Stimulated activated CD4-positive, alpha-beta T cell treated with anti-CD3 and anti-CD28 coated beads, Interleukin-4, amount 100 ng/mL, for 1 hour (primary cell): ENCODE data around the gene ATP1A2.
"Not testable (repeated sequence)": the region's sequence is repeated elsewhere in the genome, so short reads cannot be mapped to it uniquely, and the experiment has no call there.

ENCODE experiments used
- DNase-seq: peaks from one replicate; pipeline ENCODE4 v3.0.0-alpha.2; 2020

The ATP1A2 gene

GRCh38 chr1:160101717-160102522 lies 13.6 kb upstream of the ATP1A2 start:
- DNase-seq, result no peak

GRCh38 chr1:160103658-160104408 lies 11.7 kb upstream of the ATP1A2 start:
- DNase-seq, result no peak

DNA sequence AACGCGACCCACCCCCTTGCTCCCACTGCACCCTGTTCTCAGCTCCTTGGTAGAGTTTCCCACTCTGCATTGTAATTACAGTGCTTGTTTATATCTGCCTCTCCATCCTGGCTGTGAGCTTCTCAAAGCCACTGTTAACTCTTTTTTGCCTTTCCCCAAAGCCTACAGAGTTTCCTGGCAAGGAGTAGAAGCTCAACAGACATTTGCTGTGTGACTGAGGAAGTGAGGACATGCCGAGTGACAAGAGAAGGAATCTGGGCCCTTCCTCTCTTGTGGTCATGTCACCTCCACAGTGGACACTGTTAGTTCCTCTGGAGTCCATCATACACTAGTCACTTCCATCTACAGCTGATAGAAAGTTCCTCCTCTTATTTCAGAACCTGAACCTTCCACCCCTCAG lies 11.1 kb upstream of the ATP1A2 start:
- DNase-seq, result no peak

DNA sequence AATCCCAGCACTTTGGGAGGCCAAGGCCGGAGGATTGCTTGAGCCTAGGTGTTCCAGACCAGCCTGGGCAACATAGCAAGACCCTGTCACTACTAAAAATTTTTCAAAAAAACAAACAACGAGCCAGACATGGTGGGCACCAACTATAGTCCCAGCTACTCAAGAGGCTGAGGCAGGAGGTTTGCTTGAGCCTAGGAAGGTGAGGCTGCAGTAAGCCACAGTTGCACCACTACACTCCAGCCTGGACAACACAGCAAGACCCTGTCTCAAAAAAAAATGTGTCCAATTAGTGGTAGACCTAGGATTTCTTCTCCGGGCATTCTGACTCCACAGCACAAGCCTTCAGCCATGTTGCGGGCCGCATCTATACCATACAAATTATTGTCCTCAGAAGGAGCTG lies 10.4 kb upstream of the ATP1A2 start:
- no peak for DNase-seq

DNA sequence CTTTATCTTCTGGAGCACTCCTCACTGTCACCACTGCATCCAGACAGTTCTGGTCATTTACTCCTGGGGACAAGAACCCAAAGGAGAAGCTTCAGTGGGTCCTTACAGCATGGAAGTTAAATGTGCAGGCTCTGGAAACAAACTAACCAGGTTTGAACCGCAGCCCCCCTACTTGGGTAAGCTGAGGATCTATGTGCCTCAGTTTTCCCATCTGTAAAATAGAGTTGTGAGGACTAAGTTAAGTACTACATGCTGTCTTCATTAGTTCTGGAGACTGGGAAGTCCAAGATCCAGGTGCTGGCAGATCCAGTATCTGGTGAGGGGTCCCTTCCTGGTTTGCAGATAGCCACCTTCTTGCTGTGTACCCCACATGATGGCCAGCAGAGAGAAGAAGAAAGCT lies 8.0 kb upstream of the ATP1A2 start:
- no peak for DNase-seq

- peak; percentile 36 for DNase-seq
Measured at GRCh38 chr1:160108888-160109662, 6.5 kb upstream of the ATP1A2 start.

DNA sequence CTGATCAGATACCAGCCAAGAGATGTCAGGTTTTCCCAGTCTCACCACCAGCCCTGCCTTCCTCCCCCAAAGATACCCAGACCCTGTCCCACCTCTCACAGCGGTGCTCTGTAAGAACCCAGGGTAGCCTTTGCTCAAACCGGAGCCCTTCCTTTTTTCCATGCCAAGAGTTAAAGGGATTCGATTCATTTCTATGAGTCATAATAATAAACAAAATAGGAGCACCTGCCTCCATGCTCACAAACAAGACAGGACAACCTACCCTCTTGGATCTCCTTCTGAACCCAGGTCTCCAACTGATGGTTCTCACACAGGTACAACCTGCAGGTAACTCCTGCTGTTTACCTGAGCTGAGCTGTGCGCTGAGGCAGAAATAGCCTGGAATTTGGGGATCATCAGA lies 5.9 kb upstream of the ATP1A2 start:
- no peak for DNase-seq

DNA sequence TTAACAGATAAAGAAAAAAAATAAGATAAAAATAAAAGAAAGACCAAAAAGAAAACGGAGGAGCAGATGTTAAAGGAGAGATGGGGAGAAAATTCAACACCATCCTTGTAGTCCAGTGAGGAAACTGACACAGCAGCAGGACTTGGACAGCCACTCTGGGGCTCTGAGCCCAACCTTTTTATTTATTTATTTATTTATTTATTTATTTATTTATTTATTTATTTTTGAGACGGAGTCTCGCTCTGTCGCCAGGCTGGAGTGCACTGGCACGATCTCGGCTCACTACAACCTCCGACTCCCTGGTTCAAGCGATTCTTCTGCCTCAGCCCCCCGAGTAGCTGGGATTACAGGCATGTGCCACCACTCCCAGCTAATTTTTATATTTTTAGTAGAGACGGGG lies 4.1 kb upstream of the ATP1A2 start:
- DNase-seq, result not testable (repeated sequence)

DNA sequence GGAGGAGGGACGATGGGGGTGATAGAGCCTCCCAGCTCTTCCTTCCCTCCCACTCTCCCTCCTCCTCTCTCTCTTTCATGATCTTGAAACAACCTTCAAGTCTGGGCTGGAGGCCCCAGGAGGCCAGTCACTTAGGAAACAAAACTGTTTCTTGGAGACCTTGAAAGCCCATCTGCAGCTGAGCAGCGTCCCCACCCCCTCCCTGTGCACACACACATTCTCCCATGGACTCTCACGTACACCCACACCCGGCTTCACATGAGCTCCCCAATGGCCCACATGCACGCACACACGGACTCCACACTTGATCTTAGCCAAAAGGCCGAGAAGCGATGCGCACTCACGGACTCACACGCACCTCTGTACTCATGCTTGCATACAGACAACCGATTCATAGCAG lies 3.2 kb upstream of the ATP1A2 start:
- no peak for DNase-seq

- DNase-seq, result no peak
Measured at GRCh38 chr1:160113407-160113806, 2.2 kb upstream of the ATP1A2 start.

GRCh38 chr1:160114085-160114484 lies 1.5 kb upstream of the ATP1A2 start:
- DNase-seq, result no peak

DNA sequence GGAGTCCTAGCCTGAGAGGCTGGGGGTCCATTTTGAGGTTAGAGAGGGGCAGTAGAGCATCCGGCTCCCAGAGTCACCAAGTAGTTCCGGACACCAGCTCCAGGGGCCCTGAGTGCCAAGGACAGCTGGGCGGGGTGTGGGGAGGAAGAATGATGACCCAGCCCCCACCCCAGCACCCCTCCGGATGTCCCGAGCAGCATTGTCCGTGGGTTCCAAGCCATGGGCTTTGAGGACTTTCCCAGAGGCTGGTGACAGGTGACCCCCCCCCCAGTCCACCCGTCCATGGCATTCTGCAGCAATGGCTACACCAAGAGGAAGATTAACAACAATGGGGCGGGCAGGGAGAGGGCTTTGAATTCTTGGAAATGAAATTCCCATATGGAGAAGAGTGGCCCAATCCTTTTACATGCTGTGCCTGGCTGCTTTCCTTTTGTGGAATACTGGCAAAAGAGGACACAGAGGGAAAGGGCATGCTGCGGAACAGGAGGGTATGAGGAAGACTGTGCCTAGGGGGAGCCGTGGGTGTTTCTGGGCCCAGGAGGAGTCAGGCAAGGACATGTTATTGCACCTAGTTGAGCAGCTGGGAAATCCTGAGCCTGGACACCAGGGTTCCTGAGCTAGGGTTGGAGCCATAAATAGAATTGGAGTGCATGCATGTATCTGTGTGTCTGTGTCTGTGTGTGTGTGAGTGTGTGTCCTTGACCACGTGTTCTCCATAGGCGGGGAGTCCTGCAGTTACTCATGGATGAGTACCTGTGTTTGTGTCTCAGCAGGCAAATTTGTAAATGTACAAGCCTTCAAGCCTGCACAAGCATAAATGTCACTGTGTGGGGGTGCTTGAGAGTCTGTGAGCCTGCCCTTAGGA lies 956 bp downstream of the ATP1A2 start:
- no peak for DNase-seq

DNA sequence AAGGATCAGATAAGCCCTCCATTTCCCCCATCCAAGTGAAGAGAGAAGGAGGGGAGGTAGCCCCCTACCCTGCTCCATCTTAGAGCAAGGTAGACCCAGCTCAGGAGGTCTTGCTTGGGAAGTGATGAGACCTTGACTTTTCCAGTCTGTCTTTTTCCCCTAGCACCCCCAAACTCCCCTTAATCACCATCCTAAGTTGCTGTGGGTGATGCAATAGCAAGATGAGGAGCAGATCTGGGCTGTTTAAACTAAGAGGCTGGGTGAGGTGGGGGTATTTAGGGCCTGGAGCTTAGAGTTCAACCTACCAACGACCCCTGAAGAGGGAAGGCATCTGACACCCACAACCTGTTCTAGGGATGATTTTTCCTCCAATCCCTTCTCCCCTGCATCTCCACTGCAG lies 1.7 kb downstream of the ATP1A2 start:
- DNase-seq, result no peak

DNA sequence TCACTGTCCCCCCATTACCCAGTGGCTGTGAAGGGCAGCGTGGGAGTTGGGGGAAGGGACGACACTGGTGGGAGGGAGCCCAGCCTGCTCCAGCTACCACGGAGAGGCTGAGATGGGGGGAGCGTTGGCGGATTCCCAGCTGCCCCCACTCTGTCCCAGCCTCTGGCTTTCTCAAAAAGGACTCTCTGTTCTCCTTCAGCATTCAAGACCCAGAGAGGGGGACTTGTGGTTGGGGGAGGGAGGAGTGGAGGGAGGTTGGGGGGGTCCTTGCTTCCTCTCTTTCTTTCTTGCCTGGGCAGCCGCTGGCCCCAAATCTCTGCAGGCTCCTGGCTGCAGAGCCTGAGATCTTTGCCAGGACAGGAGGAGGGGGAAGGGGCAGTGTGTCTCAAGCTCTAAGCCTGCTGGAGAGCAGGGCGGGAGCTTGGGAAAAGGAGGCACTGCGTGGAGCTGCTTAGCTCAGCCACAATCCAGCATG lies 2.2 kb downstream of the ATP1A2 start:
- DNase-seq, result no peak

GRCh38 chr1:160118928-160119327 lies 3.4 kb downstream of the ATP1A2 start:
- DNase-seq, result no peak

DNA sequence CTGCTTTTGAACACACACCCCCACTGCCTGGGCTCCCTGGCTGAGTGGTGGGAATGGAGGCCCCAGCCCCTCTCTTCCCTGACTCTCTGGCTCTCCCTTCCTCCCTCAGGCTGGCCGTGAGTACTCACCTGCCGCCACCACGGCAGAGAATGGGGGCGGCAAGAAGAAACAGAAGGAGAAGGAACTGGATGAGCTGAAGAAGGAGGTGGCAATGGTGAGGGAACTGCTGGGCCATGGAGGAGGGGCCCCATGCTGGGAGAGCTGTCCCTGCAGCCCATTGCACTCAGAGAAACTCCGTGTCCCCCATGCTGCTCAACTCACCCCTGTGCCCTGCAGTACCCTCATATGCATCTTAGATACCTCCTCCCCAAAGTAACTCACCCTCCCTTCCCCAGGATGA lies 5.2 kb downstream of the ATP1A2 start:
- DNase-seq, result no peak

GRCh38 chr1:160121388-160121787 lies 5.8 kb downstream of the ATP1A2 start:
- no peak for DNase-seq

GRCh38 chr1:160122978-160123495 lies 7.5 kb downstream of the ATP1A2 start:
- DNase-seq, result no peak

DNA sequence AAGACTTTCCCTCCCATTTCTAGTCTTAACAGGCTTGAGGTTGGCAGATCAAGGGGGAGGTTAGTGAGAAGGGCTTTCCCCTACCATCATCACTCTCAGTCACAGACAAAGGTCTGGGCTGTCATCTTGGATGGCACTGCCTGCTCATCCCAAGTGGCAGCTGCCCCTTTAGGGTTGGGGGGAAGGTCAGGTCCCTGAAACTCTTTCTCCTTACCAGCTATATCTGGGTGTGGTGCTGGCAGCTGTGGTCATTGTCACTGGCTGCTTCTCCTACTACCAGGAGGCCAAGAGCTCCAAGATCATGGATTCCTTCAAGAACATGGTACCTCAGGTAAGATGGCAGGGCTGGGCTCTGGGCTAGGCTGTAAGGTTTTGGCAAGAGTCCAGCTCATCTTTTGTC lies 8.2 kb downstream of the ATP1A2 start:
- DNase-seq, result no peak

DNA sequence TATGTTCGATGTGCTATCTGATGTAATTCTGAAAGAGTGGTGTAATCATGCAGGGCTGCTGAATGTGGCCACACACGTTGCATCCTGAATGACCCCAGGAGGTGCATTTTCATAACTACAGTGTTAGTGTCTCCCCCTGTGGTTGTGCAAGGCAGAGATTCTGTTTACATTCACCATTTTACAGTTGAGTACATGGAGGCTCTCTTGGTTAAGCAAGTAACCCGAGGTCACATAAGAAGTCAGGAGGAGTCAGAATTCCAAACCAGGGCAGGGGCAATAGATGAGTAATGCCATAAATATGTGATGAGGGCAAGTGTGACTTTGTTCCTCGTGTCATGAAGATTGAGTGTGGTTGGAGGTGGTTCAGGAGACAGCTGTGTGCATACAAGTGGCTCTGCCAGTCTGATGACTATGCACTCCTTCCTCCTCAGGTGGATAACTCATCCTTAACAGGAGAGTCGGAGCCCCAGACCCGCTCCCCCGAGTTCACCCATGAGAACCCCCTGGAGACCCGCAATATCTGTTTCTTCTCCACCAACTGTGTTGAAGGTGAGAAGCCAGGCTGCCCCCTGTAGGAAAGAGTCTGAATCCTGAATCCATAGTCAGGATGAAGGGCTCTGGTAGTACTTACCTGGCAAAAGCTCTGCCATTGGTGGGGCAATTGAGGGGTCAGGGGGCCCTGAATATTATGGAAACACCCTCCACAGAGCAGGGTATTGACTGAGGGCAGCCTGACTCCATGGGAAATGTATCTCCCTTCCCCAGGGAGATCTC lies 9.3 kb downstream of the ATP1A2 start:
- no peak for DNase-seq

DNA sequence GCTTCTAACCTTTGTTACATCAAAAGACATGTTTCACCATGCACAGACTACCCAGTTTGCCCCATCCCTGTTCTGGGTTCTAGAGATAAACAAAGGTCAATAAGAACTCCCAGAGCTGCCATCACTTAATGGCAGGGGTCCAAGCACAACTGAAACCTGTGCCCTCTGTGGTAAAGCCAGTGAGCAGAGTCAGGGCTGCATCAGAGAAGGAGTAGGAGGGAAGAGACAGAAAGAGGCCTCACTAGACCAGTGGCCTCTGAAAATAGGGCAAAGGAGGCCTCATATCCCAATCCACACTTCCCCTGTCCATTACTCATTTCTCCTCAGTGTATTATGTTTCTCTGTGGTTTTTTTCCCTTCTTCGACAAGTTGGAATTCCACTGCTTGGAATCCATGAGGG lies 10.2 kb downstream of the ATP1A2 start:
- no peak for DNase-seq
